Trophoblast cell (in vitro differentiated cells and primary cell): ENCODE measurements around the gene CMTR1.

Experiments
- DNase-seq, 2 donors: peaks; one replicate each; pipeline ENCODE4 v3.0.0-alpha.2; 2016
- H2AFZ ChIP-seq: 2 replicates; pipeline ENCODE4 v1.6.1; 2013; ENCODE audit warnings: low read length, moderate library complexity, mild to moderate bottlenecking; ENCODE audit not compliant: insufficient read depth, poor library complexity
- H2AK5ac ChIP-seq: 2 replicates; pipeline ENCODE4 v1.6.1; 2013; ENCODE audit warnings: mild to moderate bottlenecking, low read length
- H2BK120ac ChIP-seq: 2 replicates; pipeline ENCODE4 v1.6.1; 2013; ENCODE audit warnings: low read length, mild to moderate bottlenecking, moderate library complexity; ENCODE audit not compliant: insufficient read depth, poor library complexity
- H2BK12ac ChIP-seq: 2 replicates; pipeline ENCODE4 v1.6.1; 2013; ENCODE audit warnings: mild to moderate bottlenecking, low read length, moderate library complexity
- H2BK5ac ChIP-seq: 2 replicates; pipeline ENCODE4 v1.6.1; 2013; ENCODE audit warnings: low read length, low read depth, moderate library complexity, mild to moderate bottlenecking; ENCODE audit not compliant: poor library complexity
- H3K14ac ChIP-seq: 2 replicates; pipeline ENCODE4 v1.6.1; 2013; ENCODE audit warnings: mild to moderate bottlenecking, low read length
- H3K18ac ChIP-seq: 2 replicates; pipeline ENCODE4 v1.6.1; 2013; ENCODE audit warnings: mild to moderate bottlenecking, low read length
- H3K23ac ChIP-seq: 2 replicates; pipeline ENCODE4 v1.6.1; 2013; ENCODE audit warnings: low read length
- H3K27ac ChIP-seq: 2 replicates; pipeline ENCODE4 v1.5.1; 2013; ENCODE audit warnings: low read depth, mild to moderate bottlenecking, inconsistent platforms, low read length, moderate library complexity
- H3K27me3 ChIP-seq: 2 replicates; pipeline ENCODE4 v1.6.1; 2013; ENCODE audit warnings: inconsistent platforms, mild to moderate bottlenecking, low read length, moderate library complexity; ENCODE audit not compliant: insufficient read depth
- H3K36me3 ChIP-seq, 2 experiments: 1 replicate in 1 of 2; 2 replicates in 1 of 2; pipeline ENCODE4 v1.6.1; 2013; ENCODE audit warnings: low read length in 2 of 2, mild to moderate bottlenecking in 2 of 2, moderate library complexity in 1 of 2; ENCODE audit not compliant: insufficient read depth in 2 of 2, control insufficient read depth in 1 of 2
- H3K4ac ChIP-seq: 2 replicates; pipeline ENCODE4 v1.6.1; 2013; ENCODE audit warnings: low read depth, mild to moderate bottlenecking, low read length, moderate library complexity
- H3K4me1 ChIP-seq, 2 experiments: 1 replicate in 1 of 2; 2 replicates in 1 of 2; pipeline ENCODE4 v1.6.1; 2013; ENCODE audit warnings: low read length in 2 of 2, mild to moderate bottlenecking in 2 of 2, moderate library complexity in 1 of 2; ENCODE audit not compliant: insufficient read depth in 2 of 2, control insufficient read depth in 1 of 2
- H3K4me2 ChIP-seq: 2 replicates; pipeline ENCODE4 v1.6.1; 2013; ENCODE audit warnings: inconsistent platforms, mild to moderate bottlenecking, low read length, moderate library complexity
- H3K4me3 ChIP-seq: 2 replicates; pipeline ENCODE4 v1.5.1; 2013; ENCODE audit warnings: mild to moderate bottlenecking, low read depth, low read length, inconsistent platforms
- H3K79me1 ChIP-seq: one replicate; pipeline ENCODE4 v1.6.1; 2013; ENCODE audit warnings: low read length
- H3K79me2 ChIP-seq: 2 replicates; pipeline ENCODE4 v1.6.1; 2013; ENCODE audit warnings: low read length, mild to moderate bottlenecking; ENCODE audit not compliant: control insufficient read depth, insufficient read depth, poor library complexity
- H3K9ac ChIP-seq: 2 replicates; pipeline ENCODE4 v1.6.1; 2013; ENCODE audit warnings: mild to moderate bottlenecking, low read length
- H3K9me3 ChIP-seq: 2 replicates; pipeline ENCODE4 v1.6.1; 2013; ENCODE audit warnings: low read depth, mild to moderate bottlenecking, control low read depth, inconsistent platforms, low read length; ENCODE audit not compliant: insufficient read depth
- H4K12ac ChIP-seq: 2 replicates; pipeline ENCODE4 v1.6.1; 2013; ENCODE audit warnings: low read depth, mild to moderate bottlenecking, low read length, moderate library complexity
- H4K8ac ChIP-seq: 2 replicates; pipeline ENCODE4 v1.6.1; 2013; ENCODE audit warnings: low read depth, mild to moderate bottlenecking, low read length, moderate library complexity
- H4K91ac ChIP-seq: one replicate; pipeline ENCODE4 v1.6.1; 2013; ENCODE audit warnings: low read depth, mild to moderate bottlenecking, low read length, moderate library complexity
- WGBS: extraction: QIAGEN DNeasy Blood & Tissue Kit; methylation state at CpG from one replicate; pipeline ENCODE4 v1.1.7; 2013; ENCODE audit warnings: missing lambda C conversion rate; ENCODE audit not compliant: insufficient read length, insufficient coverage; ENCODE audit errors: extremely low coverage; 5-methylcytosine and 5-hydroxymethylcytosine counted together

The CMTR1 gene

DNA sequence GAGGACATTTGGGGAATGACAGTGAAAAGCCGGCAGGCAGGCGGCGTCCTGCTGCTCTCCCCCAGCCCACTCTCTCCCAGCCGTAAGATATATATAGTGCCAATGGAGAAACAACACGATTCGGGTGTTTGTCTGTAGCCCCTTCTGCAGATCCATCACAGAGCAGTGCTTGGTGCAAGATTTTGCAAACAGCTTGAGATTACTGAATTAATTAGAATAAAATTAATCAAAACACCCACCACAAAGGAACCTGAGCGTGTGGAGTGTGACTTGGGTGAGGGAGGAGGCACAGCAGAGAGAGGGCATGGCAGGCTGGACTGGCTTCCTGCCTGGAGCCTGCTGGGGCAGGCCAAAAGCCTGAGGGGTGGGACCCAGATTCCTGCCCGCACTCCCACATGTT lies 95.5 kb downstream of the CMTR1 start:
- Histone ChIP-seq H3K4ac (no peak overlapping the region), H4K12ac (no peak overlapping the region), H2BK5ac (no peak overlapping the region), H2BK12ac (no peak overlapping the region), H4K8ac (no peak overlapping the region), H3K9me3 (no peaks in the 10 kb centered on the region), H2AFZ (no peak overlapping the region), H3K79me1 (no peaks in the 10 kb centered on the region), H3K27ac (no peak overlapping the region), H2BK120ac (no peak overlapping the region), H3K4me1 (no peaks in the 10 kb centered on the region), H3K9ac (no peak overlapping the region), H3K36me3 (no peaks in the 10 kb centered on the region), H3K79me2 (no peaks in the 10 kb centered on the region), H4K91ac (no peak overlapping the region), H3K4me3 (no peak overlapping the region), H3K27me3 (peaks cover 2% of the 10 kb centered on the region), H3K18ac (no peak overlapping the region), H3K14ac (no peak overlapping the region), H2AK5ac (no peak overlapping the region), H3K23ac (no peak overlapping the region), H3K4me2 (no peak overlapping the region)
- no CpG with 5 or more reads among the region's 8 CpGs for WGBS
- DNase-seq, result no peak

DNA sequence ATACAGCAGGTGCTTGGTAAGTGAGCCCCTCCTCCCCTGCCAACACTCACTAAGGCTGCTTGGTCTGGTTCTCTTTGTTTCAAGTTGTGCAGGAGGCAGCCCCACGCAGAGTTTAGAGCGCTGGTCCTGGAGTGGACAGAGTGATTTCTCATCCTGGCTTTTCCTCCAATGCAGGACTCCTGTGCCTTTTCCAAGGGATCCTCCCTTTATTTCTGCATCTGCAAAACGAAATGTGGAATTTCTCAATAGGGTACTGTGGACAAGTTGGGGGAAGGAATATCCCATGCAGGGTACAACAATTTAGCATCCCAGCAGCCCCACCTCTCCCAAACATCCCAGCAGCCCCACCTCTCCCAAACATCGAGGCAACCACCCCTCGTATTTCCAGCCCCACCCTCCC lies 97.3 kb downstream of the CMTR1 start:
- H3K79me2 ChIP-seq, result no peaks in the 10 kb centered on the region
- H4K12ac ChIP-seq, result no peak overlapping the region
- no peak overlapping the region for H2AFZ ChIP-seq
- H2AK5ac ChIP-seq, result no peak overlapping the region
- no peak overlapping the region for H4K91ac ChIP-seq
- no peak overlapping the region for H3K14ac ChIP-seq
- H2BK5ac ChIP-seq, result no peak overlapping the region
- WGBS, result no CpG with 5 or more reads among the region's 5 CpGs
- H3K18ac ChIP-seq, result no peak overlapping the region
- peaks cover 1% of the 10 kb centered on the region for H3K9me3 ChIP-seq
- no peak overlapping the region for H3K9ac ChIP-seq
- no peak overlapping the region for H2BK120ac ChIP-seq
- DNase-seq, result no peak
- H3K79me1 ChIP-seq, result no peaks in the 10 kb centered on the region
- no peaks in the 10 kb centered on the region for H3K36me3 ChIP-seq
- no peaks in the 10 kb centered on the region for H3K4me1 ChIP-seq
- H3K23ac ChIP-seq, result no peak overlapping the region
- H3K4me3 ChIP-seq, result no peak overlapping the region
- no peak overlapping the region for H4K8ac ChIP-seq
- H3K27ac ChIP-seq, result no peak overlapping the region
- H3K4ac ChIP-seq, result no peak overlapping the region
- peaks cover 7% of the 10 kb centered on the region for H3K27me3 ChIP-seq
- no peak overlapping the region for H3K4me2 ChIP-seq
- no peak overlapping the region for H2BK12ac ChIP-seq

DNA sequence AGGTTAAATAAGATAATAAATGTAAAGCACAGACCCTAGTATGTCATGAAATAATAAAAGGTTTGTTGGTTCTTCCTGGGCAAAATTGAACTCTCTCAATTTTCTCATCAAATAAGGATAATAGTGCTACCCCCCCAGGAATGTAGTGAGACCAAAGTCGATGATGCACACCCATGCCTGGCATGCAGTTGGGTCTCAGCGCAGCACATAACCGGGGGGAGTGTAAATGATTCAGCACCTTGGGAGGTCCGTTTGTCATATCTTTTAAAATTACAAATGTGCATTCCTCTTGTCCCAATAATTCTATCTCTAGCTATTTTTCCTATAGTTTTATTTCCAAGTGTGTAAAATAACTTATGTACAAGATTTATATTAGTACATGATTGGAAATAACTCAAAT lies 98.0 kb downstream of the CMTR1 start:
- H2BK12ac ChIP-seq, result no peak overlapping the region
- H3K9me3 ChIP-seq, result peaks cover 2% of the 10 kb centered on the region
- H3K14ac ChIP-seq, result no peak overlapping the region
- peaks cover 14% of the 10 kb centered on the region for H3K27me3 ChIP-seq
- H4K8ac ChIP-seq, result no peak overlapping the region
- H3K79me2 ChIP-seq, result no peaks in the 10 kb centered on the region
- H2BK120ac ChIP-seq, result no peak overlapping the region
- no peak overlapping the region for H3K4me2 ChIP-seq
- H3K4me3 ChIP-seq, result no peak overlapping the region
- no peak overlapping the region for H4K12ac ChIP-seq
- DNase-seq, result no peak
- peaks cover 0 to 4% of the 10 kb centered on the region in 2 experiments for H3K4me1 ChIP-seq
- WGBS, result no CpG with 5 or more reads among the region's 4 CpGs
- H3K9ac ChIP-seq, result no peak overlapping the region
- no peak overlapping the region for H2BK5ac ChIP-seq
- no peak overlapping the region for H3K18ac ChIP-seq
- no peak overlapping the region for H3K23ac ChIP-seq
- no peak overlapping the region for H3K4ac ChIP-seq
- H3K36me3 ChIP-seq, result no peaks in the 10 kb centered on the region
- H3K79me1 ChIP-seq, result no peaks in the 10 kb centered on the region
- no peak overlapping the region for H2AFZ ChIP-seq
- no peak overlapping the region for H2AK5ac ChIP-seq
- H3K27ac ChIP-seq, result no peak overlapping the region
- no peak overlapping the region for H4K91ac ChIP-seq
